NCI-H146 (cell line): ENCODE data around the gene STX18.
A peak's percentile ranks its signal among the peaks of the same experiment; 100 is the strongest.
"Not testable (repeated sequence)": the region's sequence is repeated elsewhere in the genome, so short reads cannot be mapped to it uniquely, and the experiment has no call there.

Experiments used
- DNase-seq: peaks from one replicate; lab custom pipeline; 2025; lab: John Stamatoyannopoulos, UW

STX18 gene

DNA sequence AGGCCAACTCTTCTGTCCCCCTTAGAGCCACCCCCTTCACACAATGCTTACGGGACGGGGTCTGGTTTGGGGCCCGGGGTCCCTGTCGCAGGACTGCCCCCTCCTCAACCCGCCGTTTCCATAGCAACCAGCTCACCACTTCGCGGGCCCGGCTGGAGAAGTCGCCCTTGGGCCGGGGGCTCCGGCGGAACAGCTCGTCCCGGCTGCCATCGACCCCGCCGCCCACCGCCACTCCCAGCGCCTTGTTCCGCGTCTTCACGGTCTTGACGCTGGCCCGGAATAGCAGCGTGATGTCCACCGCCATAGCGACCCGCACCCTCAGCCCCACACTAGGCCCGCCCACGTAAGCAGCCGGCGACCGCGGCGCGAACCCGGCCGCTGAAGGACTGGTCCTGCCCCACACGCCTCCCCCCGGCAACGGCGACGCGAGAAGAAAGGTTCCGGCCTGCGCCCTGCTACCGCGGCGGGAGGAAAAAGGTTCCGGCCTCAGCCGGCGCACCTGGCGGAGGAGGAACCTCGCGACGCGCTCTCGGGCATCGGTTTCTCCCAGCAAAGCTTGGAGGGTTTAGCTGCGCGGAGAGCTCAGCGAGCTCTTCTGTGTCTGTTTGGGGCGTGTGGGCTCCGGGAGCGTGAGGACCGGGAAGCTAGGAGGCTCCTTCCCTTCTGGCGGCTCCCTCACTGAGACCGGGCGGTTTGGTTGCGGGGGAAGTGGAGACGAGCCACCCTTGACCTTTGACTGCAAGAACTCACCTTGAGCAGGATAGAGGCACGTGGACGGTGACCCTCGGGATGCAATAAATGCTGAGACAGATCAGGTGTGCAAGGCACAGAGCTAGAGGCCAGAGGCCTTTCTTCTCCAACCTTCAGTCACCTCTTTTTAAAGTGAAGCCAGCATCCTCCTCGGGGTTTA, at the start of gene STX18:
Gene STX18, minus strand, starts transcription at position 388 of the 910 bp plus-strand sequence. Its CDS starts 84 bp downstream, at position 304.
- peak; percentile 85 for DNase-seq

DNA sequence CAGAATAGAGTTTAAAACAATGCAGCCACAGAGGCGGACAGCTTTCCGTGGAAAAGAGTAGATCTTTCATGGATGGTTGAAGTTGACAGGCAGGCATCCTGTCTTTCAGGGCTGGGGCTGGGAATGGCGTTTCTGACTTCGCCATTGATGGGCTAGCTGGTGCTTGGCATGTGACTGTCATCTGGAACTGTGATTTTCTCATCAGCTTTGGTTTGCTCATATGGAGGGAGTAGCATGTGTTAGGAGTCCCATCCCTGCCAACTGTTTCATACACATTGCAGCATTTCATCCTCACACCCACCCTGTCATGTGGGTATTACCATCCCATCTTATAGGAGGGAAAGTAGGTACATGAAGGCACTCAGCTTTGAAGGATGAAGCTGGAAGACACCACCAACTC, 49.2 kb upstream of the STX18 start:
- no peak for DNase-seq

- DNase-seq: no peak
These were observed 48.7 kb upstream of the STX18 start for GRCh38 chr4:4590546-4590945.

DNA sequence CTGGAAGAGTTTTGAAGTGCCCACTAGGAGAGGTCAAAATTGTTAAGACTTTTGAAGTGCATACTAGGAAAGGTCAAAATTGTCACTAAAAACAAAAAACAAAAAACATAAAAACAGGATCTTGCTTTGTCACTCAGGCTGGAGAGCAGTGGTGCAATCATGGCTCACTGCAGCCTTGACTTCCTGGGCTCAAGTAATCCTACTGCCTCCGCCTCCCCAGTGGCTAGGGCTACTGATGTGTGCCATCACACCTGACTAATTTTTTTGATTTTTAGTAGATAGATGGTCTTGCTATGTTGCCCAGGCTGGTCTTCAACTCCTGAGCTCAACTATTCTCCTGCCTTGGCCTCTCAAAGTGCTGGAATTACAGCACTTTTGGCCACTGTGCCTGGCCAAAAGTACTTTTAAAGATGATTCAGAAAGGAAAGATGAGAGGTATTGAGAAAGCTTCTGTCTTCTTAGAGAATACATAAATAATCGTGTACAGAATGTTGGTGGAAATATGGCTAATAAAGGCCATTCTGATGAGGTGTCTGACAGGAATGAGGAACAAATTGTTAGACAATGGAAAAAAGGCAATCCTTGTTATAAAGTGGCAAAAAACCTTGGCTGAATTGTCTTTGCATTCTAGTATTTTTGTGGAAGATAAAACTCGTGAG, 43.3 kb upstream of the STX18 start:
- DNase-seq: no peak

GRCh38 chr4:4583606-4584005, 41.8 kb upstream of the STX18 start:
- DNase-seq: no peak

- DNase-seq: no peak
These were observed 40.8 kb upstream of the STX18 start for GRCh38 chr4:4582653-4583052.

DNA sequence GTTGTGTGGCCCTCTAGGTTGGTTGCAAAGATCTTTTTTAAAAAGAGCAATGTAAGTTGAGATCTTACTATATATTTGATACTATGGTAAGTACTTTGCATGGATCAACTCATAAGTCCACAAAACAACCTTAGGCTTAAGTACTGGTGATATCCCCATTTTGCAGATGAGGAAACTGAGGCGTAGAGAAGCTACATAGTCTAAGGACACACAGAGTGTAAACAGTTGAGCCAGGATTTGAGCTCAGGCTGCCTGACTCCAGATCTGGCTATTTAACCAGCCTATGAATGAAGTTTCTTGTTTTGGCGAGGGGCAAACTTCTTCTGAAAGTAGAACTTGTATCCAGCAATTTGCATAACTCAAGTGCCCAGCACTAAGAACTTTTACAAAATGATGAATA, 38.6 kb upstream of the STX18 start:
- no peak for DNase-seq

GRCh38 chr4:4578981-4579380, 37.1 kb upstream of the STX18 start:
- peak; percentile 63 for DNase-seq

GRCh38 chr4:4577359-4577875, 35.6 kb upstream of the STX18 start:
- no peak for DNase-seq

- DNase-seq: peak; percentile 74
These were observed 33.7 kb upstream of the STX18 start for GRCh38 chr4:4575284-4576211.

- peak; percentile 8 for DNase-seq
These were observed 32.9 kb upstream of the STX18 start for GRCh38 chr4:4574792-4575191.

DNA sequence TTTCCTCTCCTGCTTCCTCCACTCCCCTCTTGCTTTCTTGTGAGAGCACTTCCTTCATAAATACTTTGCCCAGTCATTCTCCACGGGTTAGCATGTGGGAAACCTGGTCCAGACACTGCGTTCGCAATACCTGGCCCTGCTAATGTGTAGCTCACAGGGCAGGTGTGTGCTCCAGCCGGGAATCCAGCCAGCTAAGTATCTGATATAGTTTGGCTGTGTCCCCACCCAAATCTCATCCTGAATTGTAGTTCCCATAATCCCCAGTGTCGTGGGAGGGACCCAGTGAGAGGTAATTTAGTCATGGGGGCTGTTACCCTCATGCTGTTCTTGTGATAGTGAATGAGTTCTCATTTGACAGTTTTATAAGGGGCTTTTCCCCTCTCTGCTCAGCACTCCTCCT, 32.2 kb upstream of the STX18 start:
- DNase-seq: no peak

- no peak for DNase-seq
These were observed 31.0 kb upstream of the STX18 start for GRCh38 chr4:4572821-4573220.

GRCh38 chr4:4569861-4570260, 28.0 kb upstream of the STX18 start:
- not testable (repeated sequence) for DNase-seq

GRCh38 chr4:4568806-4569427, 27.1 kb upstream of the STX18 start:
- peak; percentile 14 for DNase-seq

DNA sequence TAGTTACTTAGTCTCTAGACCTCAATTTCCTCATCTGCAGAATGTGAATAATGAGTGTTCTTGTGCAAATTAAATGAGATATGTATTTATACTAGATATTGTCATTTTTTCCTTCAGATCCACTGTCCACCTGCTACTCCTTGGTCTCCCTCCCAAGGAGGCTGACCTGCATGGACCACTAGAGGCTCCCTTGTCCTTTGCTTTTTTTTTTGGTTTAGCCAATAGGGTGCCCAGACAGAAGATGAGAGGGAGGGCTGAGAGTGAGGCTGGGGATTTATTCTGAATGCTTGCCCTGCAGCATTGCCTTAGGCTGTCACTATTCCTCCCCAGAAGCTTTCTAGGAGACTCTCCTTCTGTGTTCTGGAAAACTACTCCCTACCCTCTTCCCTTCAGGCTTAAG, 24.5 kb upstream of the STX18 start:
- DNase-seq: not testable (repeated sequence)

DNA sequence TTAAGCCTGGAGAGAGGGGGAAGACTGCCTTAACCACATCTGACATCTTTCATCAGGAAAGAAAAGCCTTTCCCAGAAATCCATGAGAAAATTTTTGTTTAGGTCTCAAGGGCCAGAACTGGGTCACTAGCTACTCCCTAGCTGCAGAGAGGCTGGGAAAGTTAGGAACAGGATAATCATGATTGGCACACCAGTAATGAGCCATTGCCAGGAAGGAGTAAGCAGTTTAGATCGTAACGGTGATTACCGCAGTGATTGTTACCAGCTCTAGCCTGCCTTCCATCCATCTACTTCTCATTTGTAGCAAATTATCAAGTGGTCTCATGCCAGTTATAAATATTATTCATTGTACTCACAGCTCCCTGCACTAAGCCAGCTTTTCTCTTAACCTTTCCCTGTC, 22.7 kb upstream of the STX18 start:
- no peak for DNase-seq

GRCh38 chr4:4560642-4561041, 18.8 kb upstream of the STX18 start:
- no peak for DNase-seq

- no peak for DNase-seq
These were observed 18.3 kb upstream of the STX18 start for GRCh38 chr4:4560136-4560535.

GRCh38 chr4:4559596-4559995, 17.7 kb upstream of the STX18 start:
- no peak for DNase-seq

- no peak for DNase-seq
These were observed 17.0 kb upstream of the STX18 start for GRCh38 chr4:4558881-4559280.

DNA sequence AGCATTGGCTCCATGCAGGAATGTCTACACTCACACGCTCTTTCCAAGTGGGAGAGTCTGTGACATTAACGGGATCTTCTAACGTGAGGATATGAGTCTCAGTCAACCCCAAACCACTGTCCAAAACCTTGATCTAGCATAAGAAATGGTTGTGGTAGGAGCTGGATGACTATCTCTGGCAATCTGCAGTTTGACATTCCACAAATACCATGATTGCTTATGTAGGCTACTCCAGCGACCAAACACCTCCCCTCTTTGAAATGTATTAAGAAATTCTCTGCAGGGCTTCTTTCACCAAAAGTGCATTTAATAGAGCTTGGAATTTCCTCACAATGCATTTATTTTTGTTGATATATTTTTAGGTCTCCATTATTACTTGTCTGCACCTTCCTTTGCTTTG, 14.1 kb upstream of the STX18 start:
- DNase-seq: no peak
